ENCODE data around the gene SFTPD. TPM values are rescaled to one million over a fixed set of nuclear protein-coding genes. Genes with fewer than 3 reads are reported as not detected.

Gene SFTPD
- total RNA-seq (2022; extraction: Qiagen RNA extraction) = 0.09 to 0.38 TPM (median 0.25 TPM) in 5 replicates

DNA sequence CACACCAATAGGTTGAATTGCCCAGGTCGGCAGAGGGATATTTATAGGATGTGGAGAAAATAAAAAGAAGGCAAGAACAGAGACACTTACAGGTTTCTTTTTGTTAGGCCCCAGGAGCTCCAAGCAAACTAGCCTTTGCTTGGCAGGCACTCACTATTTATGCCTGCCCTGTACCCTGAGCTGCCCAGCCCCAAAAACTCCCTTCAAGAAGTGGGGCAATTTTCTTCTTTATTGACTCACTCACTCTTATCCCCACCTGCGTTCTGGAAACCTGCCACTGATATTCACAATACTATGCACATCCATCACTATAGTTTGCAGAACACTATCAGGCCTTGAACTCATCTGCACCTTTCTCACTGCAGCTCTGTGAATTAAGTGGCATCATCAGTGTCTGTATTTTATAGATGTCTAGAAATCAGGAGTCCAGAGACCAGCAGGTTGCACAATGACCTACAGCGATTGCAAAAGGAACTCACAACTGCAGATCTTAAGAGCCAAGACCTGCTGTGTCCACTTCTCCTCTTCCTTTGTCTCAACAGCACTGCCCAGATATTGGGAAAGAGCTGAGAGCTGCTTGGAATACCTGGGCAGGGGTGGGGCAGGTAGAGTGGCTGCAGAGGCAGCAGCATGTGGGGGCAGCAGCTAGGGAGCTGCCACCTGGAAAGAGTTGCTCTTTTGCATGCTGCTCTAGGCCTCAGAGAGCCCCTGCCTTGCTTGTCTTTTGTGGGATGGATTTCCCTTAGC is at the start of gene SFTPD:
TSS of gene SFTPD (minus strand) at position 130 of the 747 bp plus-strand sequence. CDS start 2,446 bp downstream, outside the sequence.

Other genes starting within 250 kb of the SFTPD start
- gene NUTM2B, start 245.9 kb downstream of the SFTPD start, total RNA-seq (2022; extraction: Qiagen RNA extraction) = 0.19 to 0.42 TPM (median 0.26 TPM) in 5 replicates
- 0.34 to 0.51 TPM (median 0.43 TPM) in 5 replicates for gene NUTM2E, start 122.4 kb downstream of the SFTPD start, total RNA-seq (2022; extraction: Qiagen RNA extraction)
- gene TMEM254, start 129.6 kb upstream of the SFTPD start, total RNA-seq (2022; extraction: Qiagen RNA extraction) = 16.4 to 24.7 TPM (median 21.5 TPM) in 5 replicates
- 0.16 to 0.30 TPM (median 0.17 TPM) in 3 of 5 replicates, not detected in the others for gene PLAC9, start 183.6 kb upstream of the SFTPD start, total RNA-seq (2022; extraction: Qiagen RNA extraction)

All from A549 treated with AZD2906 at 1 μM for 4 hours (cell line).